ENCODE data around the gene CYP2C8.
"Not testable (repeated sequence)": the region's sequence is repeated elsewhere in the genome, so short reads cannot be mapped to it uniquely, and the experiment has no call there.

The CYP2C8 gene

GRCh38 chr10:95069286-95069685, at the start of gene CYP2C8:
CYP2C8 (minus strand) TSS chr10:95069497; CDS start chr10:95069402, 95 bp downstream.
- DNase-seq (ENCODE audit: low read depth in 2 of 2, low spot score in 1 of 2), result no peak

GRCh38 chr10:95116869-95117269, 47.6 kb upstream of the CYP2C8 start:
- no peak for DNase-seq (ENCODE audit: low read depth in 2 of 2, low spot score in 1 of 2)

GRCh38 chr10:95110823-95111222, 41.5 kb upstream of the CYP2C8 start:
- not testable (repeated sequence) for DNase-seq (ENCODE audit: low read depth in 2 of 2, low spot score in 1 of 2)

DNA sequence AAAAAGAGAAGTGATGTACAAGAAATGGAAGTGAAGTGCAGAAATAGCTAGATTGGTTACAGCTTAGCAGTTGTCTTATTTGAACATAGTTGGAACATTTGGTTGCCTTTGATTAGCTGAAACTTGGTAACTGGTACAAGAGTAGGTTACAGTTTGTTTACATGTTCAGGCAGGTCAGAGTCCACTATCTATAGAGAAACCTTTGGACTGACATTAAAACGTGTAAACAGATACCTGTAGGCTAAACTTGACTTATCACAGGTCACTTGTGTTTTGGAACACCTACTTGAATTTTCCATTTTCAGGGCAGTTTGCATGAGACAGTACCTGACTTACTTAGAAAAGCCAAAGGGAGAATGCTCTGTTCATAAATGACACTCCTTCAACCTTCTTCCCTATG, 28.5 kb upstream of the CYP2C8 start:
- no peak for DNase-seq (ENCODE audit: low read depth in 2 of 2, low spot score in 1 of 2)

- DNase-seq (ENCODE audit: low read depth in 2 of 2, low spot score in 1 of 2), result no peak
Measured at GRCh38 chr10:95096143-95096542, 26.8 kb upstream of the CYP2C8 start.

DNA sequence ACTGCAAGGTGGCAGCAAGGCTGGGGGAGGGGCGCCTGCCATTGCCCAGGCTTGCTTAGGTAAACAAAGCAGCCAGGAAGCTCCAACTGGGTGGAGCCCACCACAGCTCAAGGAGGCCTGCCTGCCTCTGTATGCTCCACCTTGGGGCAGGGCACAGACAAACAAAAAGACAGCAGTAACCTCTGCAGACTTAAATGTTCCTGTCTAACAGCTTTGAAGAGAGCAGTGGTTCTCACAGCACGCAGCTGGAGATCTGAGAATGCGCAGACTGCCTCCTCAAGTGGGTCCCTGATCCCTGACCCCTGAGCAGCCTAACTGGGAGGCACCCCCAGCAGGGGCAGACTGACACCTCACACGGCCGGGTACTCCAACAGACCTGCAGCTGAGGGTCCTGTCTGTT, 10.3 kb upstream of the CYP2C8 start:
- not testable (repeated sequence) for DNase-seq (ENCODE audit: low read depth in 2 of 2, low spot score in 1 of 2)

- DNase-seq (ENCODE audit: low read depth in 2 of 2, low spot score in 1 of 2), result no peak
Measured at GRCh38 chr10:95077556-95077955, 8.3 kb upstream of the CYP2C8 start.

DNA sequence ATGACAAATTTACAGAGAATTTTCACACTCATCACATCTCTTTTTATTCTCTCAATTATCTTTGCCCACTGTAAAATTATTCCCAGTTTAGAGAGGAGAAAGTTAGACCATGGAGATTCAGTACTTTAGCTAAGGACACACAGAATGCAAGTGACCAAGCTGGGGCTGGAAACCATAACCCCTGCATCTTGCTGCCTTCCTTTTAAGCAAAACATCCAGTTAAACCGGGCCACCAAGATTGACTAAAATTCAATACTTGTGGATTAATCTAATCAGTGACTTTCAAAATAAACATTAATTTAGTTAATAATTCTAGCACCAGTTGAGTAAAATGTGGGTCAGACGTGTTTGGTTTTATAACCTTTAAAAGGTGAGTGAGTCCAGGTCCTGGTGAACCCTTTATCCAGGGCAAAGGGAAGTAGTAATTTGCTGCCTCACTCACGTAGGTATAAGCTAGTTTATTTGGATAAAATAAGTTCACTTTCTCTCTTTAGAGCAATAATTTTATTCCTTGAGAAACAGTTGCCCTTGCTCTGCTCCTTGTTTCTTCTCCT, 1.9 kb upstream of the CYP2C8 start:
- no peak for DNase-seq (ENCODE audit: low read depth in 2 of 2, low spot score in 1 of 2)

- DNase-seq (ENCODE audit: low read depth in 2 of 2, low spot score in 1 of 2), result not testable (repeated sequence)
Measured at GRCh38 chr10:95064125-95064524, 5.2 kb downstream of the CYP2C8 start.

DNA sequence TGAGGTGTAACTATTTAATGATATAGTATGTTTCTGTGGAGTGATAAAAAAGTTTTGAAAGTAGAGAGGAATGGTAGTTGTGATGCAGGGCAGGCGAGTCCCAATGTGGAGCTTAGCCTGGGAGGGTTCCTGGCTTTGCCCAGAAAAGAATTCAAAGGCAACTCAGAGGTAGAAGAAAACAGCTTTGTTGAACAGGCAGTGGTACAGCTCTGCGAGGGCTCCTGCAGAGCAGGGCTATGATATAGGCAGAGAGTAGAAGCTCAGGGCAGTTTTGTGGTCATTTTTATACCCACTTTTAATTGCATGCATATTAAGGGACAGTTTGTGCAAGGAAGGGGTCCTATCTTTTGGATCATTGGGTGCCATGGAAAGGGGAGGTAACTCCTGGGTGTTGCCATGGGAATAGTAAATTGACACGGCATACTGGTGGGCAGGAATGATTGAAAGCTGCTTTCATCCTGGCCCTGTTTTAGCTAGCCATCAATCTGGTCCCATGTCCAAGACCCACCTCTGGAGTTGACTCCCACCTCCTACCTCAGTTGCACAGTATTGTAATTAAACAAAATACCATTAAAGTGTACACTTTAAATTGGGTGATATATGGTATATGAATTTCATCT, 12.4 kb downstream of the CYP2C8 start:
- no peak for DNase-seq (ENCODE audit: low read depth in 2 of 2, low spot score in 1 of 2)

GRCh38 chr10:95049919-95050318, 19.4 kb downstream of the CYP2C8 start:
- DNase-seq (ENCODE audit: low read depth in 2 of 2, low spot score in 1 of 2), result no peak

- no peak for DNase-seq (ENCODE audit: low read depth in 2 of 2, low spot score in 1 of 2)
Measured at GRCh38 chr10:95048206-95048605, 21.1 kb downstream of the CYP2C8 start.

DNA sequence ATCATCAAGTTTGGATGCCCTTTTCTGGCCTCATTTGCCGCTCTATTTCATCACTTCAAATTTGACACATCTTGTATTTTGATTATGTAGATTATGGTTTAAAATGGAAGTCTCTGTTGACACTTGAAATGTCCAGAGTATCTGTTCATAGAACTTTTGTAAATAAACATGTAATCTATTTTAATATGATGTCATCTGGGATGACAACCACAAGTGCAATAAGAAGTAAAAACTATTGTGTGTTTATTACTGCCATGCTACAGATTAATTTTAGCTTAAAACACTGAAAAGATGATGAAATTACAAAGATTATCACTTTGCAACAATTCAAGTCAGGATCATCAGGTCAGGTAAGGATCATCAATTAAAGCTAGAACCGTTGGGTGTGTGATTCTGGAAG, 30.0 kb downstream of the CYP2C8 start:
- no peak for DNase-seq (ENCODE audit: low read depth in 2 of 2, low spot score in 1 of 2)

GRCh38 chr10:95035332-95036295, 33.7 kb downstream of the CYP2C8 start:
- no peak for DNase-seq (ENCODE audit: low read depth in 2 of 2, low spot score in 1 of 2)

GRCh38 chr10:95034401-95034800, 34.9 kb downstream of the CYP2C8 start:
- DNase-seq (ENCODE audit: low read depth in 2 of 2, low spot score in 1 of 2), result no peak

- no peak for DNase-seq (ENCODE audit: low read depth in 2 of 2, low spot score in 1 of 2)
Measured at GRCh38 chr10:95031656-95032055, 37.6 kb downstream of the CYP2C8 start.

- no peak for DNase-seq (ENCODE audit: low read depth in 2 of 2, low spot score in 1 of 2)
Measured at GRCh38 chr10:95026461-95026860, 42.8 kb downstream of the CYP2C8 start.

- no peak for DNase-seq (ENCODE audit: low read depth in 2 of 2, low spot score in 1 of 2)
Measured at GRCh38 chr10:94997741-94998174, 71.5 kb downstream of the CYP2C8 start.

DNA sequence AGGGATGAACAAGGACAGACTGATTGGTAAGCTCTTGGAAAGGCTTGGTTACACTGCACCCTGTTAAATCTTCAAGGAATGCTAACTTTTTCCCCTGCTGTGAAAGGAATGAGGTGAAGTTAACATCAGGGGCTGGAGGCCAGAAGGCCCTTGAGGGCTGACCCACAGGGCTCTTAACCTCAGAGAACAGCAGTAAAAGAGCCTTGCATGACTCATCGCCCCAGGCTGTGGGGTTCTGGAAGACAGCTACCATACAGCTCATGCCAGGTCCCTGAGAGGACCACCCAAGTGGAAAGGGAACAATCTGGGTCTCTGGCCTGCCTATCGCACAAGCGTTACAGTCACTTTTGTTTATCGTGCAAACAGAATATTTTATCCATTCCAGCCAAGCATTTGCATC, 76.5 kb downstream of the CYP2C8 start:
- no peak for DNase-seq (ENCODE audit: low read depth in 2 of 2, low spot score in 1 of 2)

DNA sequence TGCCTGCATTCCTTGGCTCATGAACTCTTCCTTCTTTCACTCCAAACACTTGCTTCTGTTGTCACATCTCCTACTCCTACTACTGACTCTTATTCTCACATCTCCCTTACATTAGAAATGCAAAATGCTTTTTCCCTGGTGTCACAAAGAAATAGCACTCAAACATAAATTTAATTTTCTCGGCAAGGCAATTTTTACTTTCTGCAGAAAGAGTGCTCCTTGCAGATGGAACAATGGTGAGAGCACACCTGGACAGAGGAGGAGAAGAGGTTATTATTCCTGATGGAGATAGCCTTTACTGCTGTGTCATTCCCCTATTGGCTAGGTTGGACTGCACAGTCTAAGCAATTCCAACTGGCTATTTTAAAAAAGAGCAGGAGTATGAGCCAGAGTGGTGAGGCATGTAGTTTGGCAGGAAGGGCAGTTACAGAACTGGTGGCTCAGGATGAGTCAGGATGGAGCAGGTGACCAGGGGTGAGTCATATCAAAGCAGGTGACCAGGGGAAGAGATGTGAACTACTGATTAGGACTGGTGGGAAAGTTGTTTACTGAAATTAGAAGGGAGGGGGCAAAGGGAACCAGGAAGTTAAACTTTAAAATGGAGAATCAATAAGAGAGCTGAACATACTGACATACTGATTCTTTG, 77.9 kb downstream of the CYP2C8 start:
- DNase-seq (ENCODE audit: low read depth in 2 of 2, low spot score in 1 of 2), result no peak

GRCh38 chr10:94989192-94989591, 80.1 kb downstream of the CYP2C8 start:
- DNase-seq (ENCODE audit: low read depth in 2 of 2, low spot score in 1 of 2), result no peak

Measured in stimulated activated CD8-positive, alpha-beta memory T cell treated with anti-CD3 and anti-CD28 coated beads, Interleukin-4, amount 100 ng/mL, for 1 hour (primary cell).